K562 (cell line): ENCODE measurements around the gene GLT8D2.

ENCODE experiments used
- EP300 ChIP-seq: IDR thresholded peaks from 2 replicates; pipeline ENCODE4 v1.6.1; 2012; ENCODE audit warnings: low read length, improper control_type of control experiment
- FOXA3 ChIP-seq, 2 experiments: fragments of 450-650 bp in 1 of 2; sonication (generic) in 1 of 2; formaldehyde crosslinking; IDR thresholded peaks in 1 of 2; conservative IDR thresholded peaks in 1 of 2; 2 replicates each; pipeline versions ENCODE4 v1.4.0 to v1.8.0; 2020 to 2022; ENCODE audit warnings: mild to moderate bottlenecking in 2 of 2, missing genetic modification reagents in 1 of 2
- HDAC6 ChIP-seq: IDR thresholded peaks from 2 replicates; pipeline ENCODE4 v1.6.1; 2012; ENCODE audit warnings: low read depth, mild to moderate bottlenecking, control low read depth, inconsistent platforms, low read length, moderate library complexity
- MYC ChIP-seq, 2 experiments: fragments of 250-450 bp in 1 of 2; sonication (Bioruptor Pico) in 1 of 2; IDR thresholded peaks; 2 replicates each; pipeline versions ENCODE4 v1.5.1 to v1.6.1; 2012 to 2021; ENCODE audit warnings: low read depth in 2 of 2, borderline replicate concordance in 1 of 2, improper control_type of control experiment in 1 of 2, low read length in 1 of 2, mild to moderate bottlenecking in 1 of 2, moderate library complexity in 1 of 2
- NFIC ChIP-seq: fragments of 450-650 bp; IDR thresholded peaks from 2 replicates; pipeline ENCODE4 v1.6.1; 2017; ENCODE audit warnings: mild to moderate bottlenecking, inconsistent platforms
- SMC3 ChIP-seq: conservative IDR thresholded peaks from 2 replicates; pipeline ENCODE4 v1.6.1; 2011; ENCODE audit warnings: low read depth, low read length, improper control_type of control experiment; ENCODE audit not compliant: insufficient read depth
- ZFX ChIP-seq: sonication (generic); formaldehyde crosslinking; IDR thresholded peaks from 2 replicates; pipeline ENCODE4 v1.8.0; 2022; ENCODE audit warnings: mild to moderate bottlenecking, missing genetic modification reagents, moderate library complexity
- ZMIZ1 ChIP-seq, 2 experiments: fragments of 150-350 bp in 1 of 2; IDR thresholded peaks; 2 replicates each; pipeline ENCODE4 v1.6.1; 2012 to 2016; ENCODE audit warnings: low read depth in 2 of 2, low read length in 2 of 2, mild to moderate bottlenecking in 1 of 2, moderate library complexity in 1 of 2
- ZNF232 ChIP-seq: sonication (generic); formaldehyde crosslinking; IDR thresholded peaks from 2 replicates; pipeline ENCODE4 v1.8.0; 2022; ENCODE audit warnings: mild to moderate bottlenecking, missing genetic modification reagents
- ZNF408 ChIP-seq: fragments of 250-450 bp; sonication (Bioruptor Pico); IDR thresholded peaks from 2 replicates; pipeline ENCODE4 v1.4.0; 2020; ENCODE audit warnings: low read depth, mild to moderate bottlenecking, moderate library complexity
- ZNF780A ChIP-seq: fragments of 250-450 bp; sonication (Bioruptor Pico); IDR thresholded peaks from 2 replicates; pipeline ENCODE4 v1.5.0; 2021; ENCODE audit warnings: mild to moderate bottlenecking
- TF ChIP-seq, protein P1 (sequence below), 3 experiments: IDR thresholded peaks in 2 of 3; conservative IDR thresholded peaks in 1 of 3; 2 replicates each; pipeline ENCODE4 v1.5.1; 2011 to 2012; ENCODE audit warnings: low read length in 3 of 3, mild to moderate bottlenecking in 3 of 3, control low read depth in 2 of 3, improper control_type of control experiment in 1 of 3, inconsistent platforms in 1 of 3, low read depth in 1 of 3, mixed read lengths in 1 of 3, moderate library complexity in 1 of 3; ENCODE audit not compliant: insufficient read depth in 2 of 3
- TF ChIP-seq, protein P2 (sequence below): fragments of 450-650 bp; IDR thresholded peaks from 2 replicates; pipeline ENCODE4 v1.6.1; 2016; ENCODE audit warnings: antibody characterized with exemption
- TF ChIP-seq, protein P3 (sequence below): sonication (generic); formaldehyde crosslinking; IDR thresholded peaks from 2 replicates; pipeline ENCODE4 v1.8.0; 2022; ENCODE audit warnings: mild to moderate bottlenecking, missing genetic modification reagents

GRCh38 chr12:104073699-104074098 lies 23.7 kb upstream of the GLT8D2 start:
- no peak for TF ChIP-seq ZFX
- TF ChIP-seq MYC (IDR thresholded peaks at IDR 0.05; ENCODE audit: low read depth, low read length), result no peak
- TF ChIP-seq MYC (CRISPR knock-in tag; IDR thresholded peaks at IDR 0.05; ENCODE audit: borderline replicate concordance, low read depth), result no peak
- TF ChIP-seq EP300, result no peak
- TF ChIP-seq FOXA3 (CRISPR knock-in tag; conservative IDR thresholded peaks at IDR 0.05 in 1 of 2, IDR thresholded peaks at IDR 0.05 in 1 of 2), result no peak
- TF ChIP-seq, protein P1, sequence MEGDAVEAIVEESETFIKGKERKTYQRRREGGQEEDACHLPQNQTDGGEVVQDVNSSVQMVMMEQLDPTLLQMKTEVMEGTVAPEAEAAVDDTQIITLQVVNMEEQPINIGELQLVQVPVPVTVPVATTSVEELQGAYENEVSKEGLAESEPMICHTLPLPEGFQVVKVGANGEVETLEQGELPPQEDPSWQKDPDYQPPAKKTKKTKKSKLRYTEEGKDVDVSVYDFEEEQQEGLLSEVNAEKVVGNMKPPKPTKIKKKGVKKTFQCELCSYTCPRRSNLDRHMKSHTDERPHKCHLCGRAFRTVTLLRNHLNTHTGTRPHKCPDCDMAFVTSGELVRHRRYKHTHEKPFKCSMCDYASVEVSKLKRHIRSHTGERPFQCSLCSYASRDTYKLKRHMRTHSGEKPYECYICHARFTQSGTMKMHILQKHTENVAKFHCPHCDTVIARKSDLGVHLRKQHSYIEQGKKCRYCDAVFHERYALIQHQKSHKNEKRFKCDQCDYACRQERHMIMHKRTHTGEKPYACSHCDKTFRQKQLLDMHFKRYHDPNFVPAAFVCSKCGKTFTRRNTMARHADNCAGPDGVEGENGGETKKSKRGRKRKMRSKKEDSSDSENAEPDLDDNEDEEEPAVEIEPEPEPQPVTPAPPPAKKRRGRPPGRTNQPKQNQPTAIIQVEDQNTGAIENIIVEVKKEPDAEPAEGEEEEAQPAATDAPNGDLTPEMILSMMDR (IDR thresholded peaks at IDR 0.05 in 2 of 3, conservative IDR thresholded peaks at IDR 0.05 in 1 of 3; ENCODE audit: insufficient read depth in 2 of 3, low read depth in 1 of 3, low read length in 3 of 3), result no peak
- TF ChIP-seq, protein P2, sequence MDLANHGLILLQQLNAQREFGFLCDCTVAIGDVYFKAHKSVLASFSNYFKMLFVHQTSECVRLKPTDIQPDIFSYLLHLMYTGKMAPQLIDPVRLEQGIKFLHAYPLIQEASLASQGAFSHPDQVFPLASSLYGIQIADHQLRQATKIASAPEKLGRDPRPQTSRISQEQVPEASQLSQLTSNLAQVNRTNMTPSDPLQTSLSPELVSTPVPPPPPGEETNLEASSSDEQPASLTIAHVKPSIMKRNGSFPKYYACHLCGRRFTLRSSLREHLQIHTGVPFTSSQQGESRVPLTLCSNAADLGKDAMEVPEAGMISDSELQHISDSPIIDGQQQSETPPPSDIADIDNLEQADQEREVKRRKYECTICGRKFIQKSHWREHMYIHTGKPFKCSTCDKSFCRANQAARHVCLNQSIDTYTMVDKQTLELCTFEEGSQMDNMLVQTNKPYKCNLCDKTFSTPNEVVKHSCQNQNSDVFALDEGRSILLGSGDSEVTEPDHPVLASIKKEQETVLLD, result no peak
- no peak for TF ChIP-seq ZNF408 (CRISPR knock-in tag)
- TF ChIP-seq SMC3, result no peak
- TF ChIP-seq, protein P3, sequence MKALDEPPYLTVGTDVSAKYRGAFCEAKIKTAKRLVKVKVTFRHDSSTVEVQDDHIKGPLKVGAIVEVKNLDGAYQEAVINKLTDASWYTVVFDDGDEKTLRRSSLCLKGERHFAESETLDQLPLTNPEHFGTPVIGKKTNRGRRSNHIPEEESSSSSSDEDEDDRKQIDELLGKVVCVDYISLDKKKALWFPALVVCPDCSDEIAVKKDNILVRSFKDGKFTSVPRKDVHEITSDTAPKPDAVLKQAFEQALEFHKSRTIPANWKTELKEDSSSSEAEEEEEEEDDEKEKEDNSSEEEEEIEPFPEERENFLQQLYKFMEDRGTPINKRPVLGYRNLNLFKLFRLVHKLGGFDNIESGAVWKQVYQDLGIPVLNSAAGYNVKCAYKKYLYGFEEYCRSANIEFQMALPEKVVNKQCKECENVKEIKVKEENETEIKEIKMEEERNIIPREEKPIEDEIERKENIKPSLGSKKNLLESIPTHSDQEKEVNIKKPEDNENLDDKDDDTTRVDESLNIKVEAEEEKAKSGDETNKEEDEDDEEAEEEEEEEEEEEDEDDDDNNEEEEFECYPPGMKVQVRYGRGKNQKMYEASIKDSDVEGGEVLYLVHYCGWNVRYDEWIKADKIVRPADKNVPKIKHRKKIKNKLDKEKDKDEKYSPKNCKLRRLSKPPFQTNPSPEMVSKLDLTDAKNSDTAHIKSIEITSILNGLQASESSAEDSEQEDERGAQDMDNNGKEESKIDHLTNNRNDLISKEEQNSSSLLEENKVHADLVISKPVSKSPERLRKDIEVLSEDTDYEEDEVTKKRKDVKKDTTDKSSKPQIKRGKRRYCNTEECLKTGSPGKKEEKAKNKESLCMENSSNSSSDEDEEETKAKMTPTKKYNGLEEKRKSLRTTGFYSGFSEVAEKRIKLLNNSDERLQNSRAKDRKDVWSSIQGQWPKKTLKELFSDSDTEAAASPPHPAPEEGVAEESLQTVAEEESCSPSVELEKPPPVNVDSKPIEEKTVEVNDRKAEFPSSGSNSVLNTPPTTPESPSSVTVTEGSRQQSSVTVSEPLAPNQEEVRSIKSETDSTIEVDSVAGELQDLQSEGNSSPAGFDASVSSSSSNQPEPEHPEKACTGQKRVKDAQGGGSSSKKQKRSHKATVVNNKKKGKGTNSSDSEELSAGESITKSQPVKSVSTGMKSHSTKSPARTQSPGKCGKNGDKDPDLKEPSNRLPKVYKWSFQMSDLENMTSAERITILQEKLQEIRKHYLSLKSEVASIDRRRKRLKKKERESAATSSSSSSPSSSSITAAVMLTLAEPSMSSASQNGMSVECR (CRISPR knock-in tag), result no peak
- no peak for TF ChIP-seq ZNF780A (CRISPR knock-in tag)
- no peak for TF ChIP-seq HDAC6
- TF ChIP-seq ZNF232 (CRISPR knock-in tag), result no peak
- TF ChIP-seq ZMIZ1 (IDR thresholded peaks at IDR 0.05; ENCODE audit: low read depth in 2 of 2, low read length in 2 of 2), result no peak
- no peak for TF ChIP-seq NFIC
